Gastrocnemius medialis (tissue), 4 donors: ENCODE measurements around the gene SPAG6. TPM values are rescaled to one million over a fixed set of nuclear protein-coding genes. Genes with fewer than 3 reads are reported as not detected.

Source experiments
- ATAC-seq, 2 donors: fragments of 150-250 bp; one replicate each; pipeline ENCODE4 v1.9.1; 2016
- DNase-seq, 2 donors: peaks; one replicate each; pipeline ENCODE4 v3.0.0-alpha.2; 2019
- H3K27ac ChIP-seq, 4 donors: fragments of 200-600 bp; sonication (generic); 1 replicate in 1 of 4; 2 replicates in 3 of 4; pipeline ENCODE4 v1.5.1; 2016 to 2018; ENCODE audit warnings: mild to moderate bottlenecking in 2 of 4, moderate library complexity in 1 of 4
- H3K27me3 ChIP-seq, 3 donors: fragments of 200-600 bp; sonication (generic) in 2 of 3; 1 replicate in 1 of 3; 2 replicates in 2 of 3; pipeline versions ENCODE4 v1.5.1 to v1.6.0; 2016 to 2019; ENCODE audit warnings: mild to moderate bottlenecking in 1 of 3, moderate library complexity in 1 of 3
- H3K36me3 ChIP-seq, 2 donors: fragments of 200-600 bp; sonication (generic) in 1 of 2; one replicate each; pipeline ENCODE4 v1.5.1; 2017 to 2018
- H3K4me1 ChIP-seq, 2 donors: fragments of 200-600 bp; sonication (generic) in 1 of 2; one replicate each; pipeline ENCODE4 v1.5.1; 2016 to 2017; ENCODE audit warnings: mild to moderate bottlenecking in 2 of 2
- H3K4me3 ChIP-seq, 4 donors: fragments of 200-600 bp; sonication (generic) in 3 of 4; 1 replicate in 1 of 4; 2 replicates in 3 of 4; pipeline ENCODE4 v1.5.1; 2016 to 2019; ENCODE audit warnings: mild to moderate bottlenecking in 2 of 4
- H3K9me3 ChIP-seq, 3 donors: fragments of 200-600 bp; sonication (generic) in 2 of 3; 1 replicate in 1 of 3; 2 replicates in 2 of 3; pipeline ENCODE4 v1.5.1; 2016 to 2019
- POLR2A ChIP-seq, 2 donors: fragments of 450-650 bp; IDR thresholded peaks; one replicate each; pipeline ENCODE4 v1.6.1; 2017; ENCODE audit warnings: antibody characterized with exemption in 2 of 2, mild to moderate bottlenecking in 2 of 2, moderate library complexity in 2 of 2
- in situ Hi-C, 4 donors: fragments of 200-750 bp; cut with MboI; loops; one replicate each; pipeline versions ENCODE4 v1.15.0 to v1.8.0; 2017; ENCODE audit warnings: low sequenced_read_pairs in 4 of 4
- intact Hi-C: fragments of 100-400 bp; cut with DNase I; formaldehyde crosslinking; loops from one replicate; pipeline ENCODE4 v1.15.1; 2023; ENCODE audit warnings: low total_unique reads
- total RNA-seq, 4 donors: library from RNA; depleted of rRNA; stranded (reverse); fragments of >200 nt; gene quantifications; one replicate each; pipeline versions ENCODE4 v1.1.0 to v1.2.3, GENCODE V29; 2016
- TF ChIP-seq, protein P1 (sequence below), 5 experiments: fragments of 450-650 bp in 3 of 5; fragments of 200-600 bp in 2 of 5; sonication (generic) in 2 of 5; IDR thresholded peaks in 4 of 5; conservative IDR thresholded peaks in 1 of 5; 1 replicate in 4 of 5; 2 replicates in 1 of 5; pipeline ENCODE4 v1.5.1; 2016 to 2019; ENCODE audit warnings: antibody characterized with exemption in 5 of 5, mild to moderate bottlenecking in 3 of 5, moderate library complexity in 3 of 5

SPAG6 gene
- total RNA-seq, 4 donors from 2014 or later: 0.12 TPM; not detected in 3

DNA sequence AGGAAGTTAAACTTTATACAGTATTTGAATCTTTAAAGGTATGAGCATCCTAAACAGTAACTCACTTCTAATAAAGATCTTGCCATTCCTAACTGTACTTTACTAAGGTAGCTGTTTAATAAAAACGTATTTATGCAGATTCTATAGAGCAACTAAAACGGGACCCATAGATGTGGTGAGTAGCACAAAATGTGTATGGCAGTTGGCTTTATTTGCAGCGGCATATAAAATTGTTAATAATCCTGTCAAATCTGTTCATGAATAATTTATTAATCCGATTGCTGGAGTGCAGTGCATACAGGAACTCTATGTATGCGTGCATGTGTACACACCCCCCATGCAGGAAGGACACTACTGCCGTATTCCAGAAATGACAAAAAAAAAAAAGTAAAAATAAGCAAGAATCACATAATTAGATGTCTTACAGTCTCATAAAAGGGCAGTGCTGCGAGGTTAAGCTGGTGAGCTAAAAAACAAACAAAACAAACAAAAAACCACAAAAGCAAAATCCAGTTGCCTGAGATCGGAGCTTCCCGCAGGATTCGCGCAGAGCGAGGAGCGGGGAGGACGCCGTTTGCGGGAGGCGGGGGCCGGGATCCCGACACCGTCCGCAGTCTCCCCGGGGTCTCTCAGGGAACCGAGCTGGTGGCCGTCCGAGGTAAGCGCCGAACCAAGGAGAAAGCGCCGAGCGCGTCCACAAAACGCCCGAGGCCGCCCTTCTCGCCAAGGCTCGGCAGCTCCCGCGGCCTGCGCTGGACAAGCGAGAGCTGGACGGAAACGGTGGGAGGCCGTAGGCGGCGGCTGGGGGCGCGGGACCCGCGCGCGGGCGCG is 29.6 kb upstream of the SPAG6 start:
- DNase-seq (no peak), ATAC-seq (peak; percentile 25 to 30)
- in situ Hi-C loops (loop anchor here (5.0 to 25.0 kb wide), 10 partner anchors 61 to 1122 kb away; partner anchors contain the start of genes DNAJC1 (in 3 of the 4), MSRB2 (in 1 of the 4), OTUD1 (in 1 of the 4) and SKIDA1 (in 1 of the 4)), intact Hi-C loops (loop anchor here (1.0 to 10.0 kb wide), 8 partner anchors 25 to 781 kb away; partner anchors contain the start of genes DNAJC1, MLLT10 and MSRB2)
- Histone ChIP-seq H3K4me1 (peaks cover 24 to 30% of the 10 kb centered on the region in 2 donors), H3K4me3 (peak overlapping the region; percentile 79 to 96 (median 84)), H3K27me3 (no peaks in the 10 kb centered on the region), H3K36me3 (no peaks in the 10 kb centered on the region), H3K9me3 (no peaks in the 10 kb centered on the region), H3K27ac (peak overlapping the region; percentile 94 to 97 (median 95))
- TF ChIP-seq, protein P1, sequence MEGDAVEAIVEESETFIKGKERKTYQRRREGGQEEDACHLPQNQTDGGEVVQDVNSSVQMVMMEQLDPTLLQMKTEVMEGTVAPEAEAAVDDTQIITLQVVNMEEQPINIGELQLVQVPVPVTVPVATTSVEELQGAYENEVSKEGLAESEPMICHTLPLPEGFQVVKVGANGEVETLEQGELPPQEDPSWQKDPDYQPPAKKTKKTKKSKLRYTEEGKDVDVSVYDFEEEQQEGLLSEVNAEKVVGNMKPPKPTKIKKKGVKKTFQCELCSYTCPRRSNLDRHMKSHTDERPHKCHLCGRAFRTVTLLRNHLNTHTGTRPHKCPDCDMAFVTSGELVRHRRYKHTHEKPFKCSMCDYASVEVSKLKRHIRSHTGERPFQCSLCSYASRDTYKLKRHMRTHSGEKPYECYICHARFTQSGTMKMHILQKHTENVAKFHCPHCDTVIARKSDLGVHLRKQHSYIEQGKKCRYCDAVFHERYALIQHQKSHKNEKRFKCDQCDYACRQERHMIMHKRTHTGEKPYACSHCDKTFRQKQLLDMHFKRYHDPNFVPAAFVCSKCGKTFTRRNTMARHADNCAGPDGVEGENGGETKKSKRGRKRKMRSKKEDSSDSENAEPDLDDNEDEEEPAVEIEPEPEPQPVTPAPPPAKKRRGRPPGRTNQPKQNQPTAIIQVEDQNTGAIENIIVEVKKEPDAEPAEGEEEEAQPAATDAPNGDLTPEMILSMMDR (IDR thresholded peaks at IDR 0.05 in 4 of 5, conservative IDR thresholded peaks at IDR 0.05 in 1 of 5): no peak
- TF ChIP-seq POLR2A (IDR thresholded peaks at IDR 0.05): no peak

DNA sequence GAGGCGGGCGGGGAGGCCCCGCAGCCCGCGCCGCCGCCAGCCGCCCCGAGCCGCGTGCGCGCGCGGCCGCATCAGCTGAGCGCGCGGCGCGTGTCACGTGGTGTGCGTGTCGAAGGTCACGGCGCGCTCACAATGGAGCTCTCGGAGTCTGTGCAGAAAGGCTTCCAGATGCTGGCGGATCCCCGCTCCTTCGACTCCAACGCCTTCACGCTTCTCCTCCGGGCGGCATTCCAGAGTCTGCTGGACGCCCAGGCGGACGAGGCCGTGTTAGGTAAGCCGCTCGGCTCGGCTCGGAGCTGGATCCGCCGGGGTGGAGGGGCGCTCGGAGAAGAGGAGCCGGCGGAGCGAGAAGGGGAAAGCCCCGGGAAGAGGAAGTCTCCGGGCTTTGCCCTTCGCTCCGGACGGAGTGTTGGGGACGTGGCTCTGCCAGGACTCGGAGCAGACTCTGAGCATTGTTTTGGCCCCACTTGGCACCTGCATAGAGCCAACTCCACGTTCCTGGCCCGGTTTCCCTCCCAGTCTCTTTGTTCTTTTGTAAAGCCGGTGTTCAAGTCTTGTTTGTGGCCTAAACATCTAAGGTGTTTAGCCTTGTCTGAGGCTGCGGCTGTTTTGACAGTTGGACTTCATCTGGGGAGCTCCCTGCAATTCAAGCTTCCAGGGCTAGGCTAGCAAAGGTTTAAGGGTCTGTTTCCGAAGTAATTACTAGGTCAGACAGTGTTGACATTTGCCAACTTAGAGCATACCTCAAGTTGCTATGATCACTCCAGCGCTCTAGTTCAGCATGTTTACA is 28.8 kb upstream of the SPAG6 start, which contains the start of gene COMMD3:
COMMD3 (plus strand) TSS at position 103 of the 790 bp plus-strand sequence; CDS start at position 133, 30 bp downstream.
- intact Hi-C loops (loop anchor here (1.0 to 10.0 kb wide), 8 partner anchors 24 to 782 kb away; partner anchors contain the start of genes DNAJC1, MLLT10 and MSRB2), in situ Hi-C loops (loop anchor here (5.0 to 25.0 kb wide), 10 partner anchors 62 to 1121 kb away; partner anchors contain the start of genes DNAJC1 (in 3 of the 4), MSRB2 (in 1 of the 4), OTUD1 (in 1 of the 4) and SKIDA1 (in 1 of the 4))
- TF ChIP-seq, protein P1 (IDR thresholded peaks at IDR 0.05 in 4 of 5, conservative IDR thresholded peaks at IDR 0.05 in 1 of 5): no peak
- TF ChIP-seq POLR2A (IDR thresholded peaks at IDR 0.05): peak; percentile 81 to 90

DNA sequence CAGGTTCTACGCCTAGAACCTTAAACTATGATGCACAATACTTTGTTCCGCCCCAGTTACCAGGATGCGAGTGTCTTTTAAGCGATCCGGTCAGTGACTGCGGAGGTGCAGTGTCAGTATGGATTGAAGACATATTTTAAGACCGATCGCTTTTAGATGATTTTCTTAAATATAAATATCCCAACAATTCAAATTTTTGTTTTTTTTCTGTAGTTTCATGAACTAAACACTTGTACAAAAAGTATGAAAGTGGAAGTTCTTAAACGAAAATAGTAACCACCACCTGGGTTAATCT is 28.3 kb upstream of the SPAG6 start:
- no peak for TF ChIP-seq POLR2A (IDR thresholded peaks at IDR 0.05)
- Histone ChIP-seq H3K4me1 (peaks cover 24 to 30% of the 10 kb centered on the region in 2 donors), H3K27ac (peak overlapping the region; percentile 94 to 97 (median 95)), H3K36me3 (no peaks in the 10 kb centered on the region), H3K4me3 (peak overlapping the region; percentile 79 to 96 (median 84)), H3K9me3 (no peaks in the 10 kb centered on the region), H3K27me3 (peaks cover 0 to under 1% (median 0%) of the 10 kb centered on the region in 3 donors)
- intact Hi-C loops (loop anchor here (2.0 to 10.0 kb wide), 7 partner anchors 24 to 782 kb away; partner anchors contain the start of genes DNAJC1, MLLT10 and MSRB2), in situ Hi-C loops (loop anchor here (5.0 to 25.0 kb wide), 10 partner anchors 62 to 1120 kb away; partner anchors contain the start of genes DNAJC1 (in 3 of the 4), MSRB2 (in 1 of the 4), OTUD1 (in 1 of the 4) and SKIDA1 (in 1 of the 4))
- DNase-seq (no peak), ATAC-seq (peak in 1 of 2 donors; percentile 3)

More for the DNA sequence above, 28.8 kb upstream of the SPAG6 start, which contains the start of gene COMMD3:
- peak within 1 kb of the TSS; percentile 94 to 97 (median 95) for H3K27ac ChIP-seq
- ATAC-seq (peak; percentile 80 to 82), DNase-seq (peak; percentile 79 to 83)
- no peaks in the 10 kb centered on the region for H3K27me3 ChIP-seq
- peak within 1 kb of the TSS; percentile 79 to 96 (median 84) for H3K4me3 ChIP-seq
- H3K9me3 ChIP-seq: no peaks in the 10 kb centered on the region
- H3K4me1 ChIP-seq: peaks cover 24 to 30% of the 10 kb centered on the region in 2 donors
- H3K36me3 ChIP-seq: no peaks in the 10 kb centered on the region

GRCh38 chr10:22317771-22318565 is 27.3 kb upstream of the SPAG6 start:
- in situ Hi-C loops: loop anchor here (5.0 to 25.0 kb wide), 10 partner anchors 63 to 1119 kb away; partner anchors contain the start of genes DNAJC1 (in 3 of the 4), MSRB2 (in 1 of the 4), OTUD1 (in 1 of the 4) and SKIDA1 (in 1 of the 4)
- Histone ChIP-seq H3K27ac (peak overlapping the region; percentile 94 to 97 (median 95)), H3K27me3 (peaks cover 0 to 3% (median 0%) of the 10 kb centered on the region in 3 donors), H3K4me3 (peak overlapping the region in 2 of 4 donors; percentile 79 to 85), H3K36me3 (no peaks in the 10 kb centered on the region), H3K4me1 (peaks cover 29 to 39% of the 10 kb centered on the region in 2 donors), H3K9me3 (no peaks in the 10 kb centered on the region)
- intact Hi-C loops: loop anchor here (2.0 to 10.0 kb wide), 7 partner anchors 23 to 783 kb away; partner anchors contain the start of genes DNAJC1, MLLT10 and MSRB2
- TF ChIP-seq, protein P1 (IDR thresholded peaks at IDR 0.05 in 4 of 5, conservative IDR thresholded peaks at IDR 0.05 in 1 of 5): no peak
- ATAC-seq (no peak), DNase-seq (no peak)
